Hematopoietic multipotent progenitor cell (in vitro differentiated cells): ENCODE measurements around the gene CENPE. TPM values are rescaled to one million over a fixed set of nuclear protein-coding genes. Genes with fewer than 3 reads are reported as not detected.
"Not testable (repeated sequence)": the region's sequence is repeated elsewhere in the genome, so short reads cannot be mapped to it uniquely, and the experiment has no call there.

Experiments used
- DNase-seq, 3 donors: peaks; one replicate each; pipeline ENCODE4 v3.0.0-alpha.2; 2011 to 2015; ENCODE audit warnings: low read depth in 2 of 3, low spot score in 2 of 3
- total RNA-seq: library from RNA; depleted of rRNA; stranded (reverse); fragments of >200 nt; gene quantifications from one replicate; pipeline ENCODE4 v1.2.3, GENCODE V29; 2012

The CENPE gene, protein sequence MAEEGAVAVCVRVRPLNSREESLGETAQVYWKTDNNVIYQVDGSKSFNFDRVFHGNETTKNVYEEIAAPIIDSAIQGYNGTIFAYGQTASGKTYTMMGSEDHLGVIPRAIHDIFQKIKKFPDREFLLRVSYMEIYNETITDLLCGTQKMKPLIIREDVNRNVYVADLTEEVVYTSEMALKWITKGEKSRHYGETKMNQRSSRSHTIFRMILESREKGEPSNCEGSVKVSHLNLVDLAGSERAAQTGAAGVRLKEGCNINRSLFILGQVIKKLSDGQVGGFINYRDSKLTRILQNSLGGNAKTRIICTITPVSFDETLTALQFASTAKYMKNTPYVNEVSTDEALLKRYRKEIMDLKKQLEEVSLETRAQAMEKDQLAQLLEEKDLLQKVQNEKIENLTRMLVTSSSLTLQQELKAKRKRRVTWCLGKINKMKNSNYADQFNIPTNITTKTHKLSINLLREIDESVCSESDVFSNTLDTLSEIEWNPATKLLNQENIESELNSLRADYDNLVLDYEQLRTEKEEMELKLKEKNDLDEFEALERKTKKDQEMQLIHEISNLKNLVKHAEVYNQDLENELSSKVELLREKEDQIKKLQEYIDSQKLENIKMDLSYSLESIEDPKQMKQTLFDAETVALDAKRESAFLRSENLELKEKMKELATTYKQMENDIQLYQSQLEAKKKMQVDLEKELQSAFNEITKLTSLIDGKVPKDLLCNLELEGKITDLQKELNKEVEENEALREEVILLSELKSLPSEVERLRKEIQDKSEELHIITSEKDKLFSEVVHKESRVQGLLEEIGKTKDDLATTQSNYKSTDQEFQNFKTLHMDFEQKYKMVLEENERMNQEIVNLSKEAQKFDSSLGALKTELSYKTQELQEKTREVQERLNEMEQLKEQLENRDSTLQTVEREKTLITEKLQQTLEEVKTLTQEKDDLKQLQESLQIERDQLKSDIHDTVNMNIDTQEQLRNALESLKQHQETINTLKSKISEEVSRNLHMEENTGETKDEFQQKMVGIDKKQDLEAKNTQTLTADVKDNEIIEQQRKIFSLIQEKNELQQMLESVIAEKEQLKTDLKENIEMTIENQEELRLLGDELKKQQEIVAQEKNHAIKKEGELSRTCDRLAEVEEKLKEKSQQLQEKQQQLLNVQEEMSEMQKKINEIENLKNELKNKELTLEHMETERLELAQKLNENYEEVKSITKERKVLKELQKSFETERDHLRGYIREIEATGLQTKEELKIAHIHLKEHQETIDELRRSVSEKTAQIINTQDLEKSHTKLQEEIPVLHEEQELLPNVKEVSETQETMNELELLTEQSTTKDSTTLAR (N-terminal part only)
- total RNA-seq, result 1.3 TPM

DNA sequence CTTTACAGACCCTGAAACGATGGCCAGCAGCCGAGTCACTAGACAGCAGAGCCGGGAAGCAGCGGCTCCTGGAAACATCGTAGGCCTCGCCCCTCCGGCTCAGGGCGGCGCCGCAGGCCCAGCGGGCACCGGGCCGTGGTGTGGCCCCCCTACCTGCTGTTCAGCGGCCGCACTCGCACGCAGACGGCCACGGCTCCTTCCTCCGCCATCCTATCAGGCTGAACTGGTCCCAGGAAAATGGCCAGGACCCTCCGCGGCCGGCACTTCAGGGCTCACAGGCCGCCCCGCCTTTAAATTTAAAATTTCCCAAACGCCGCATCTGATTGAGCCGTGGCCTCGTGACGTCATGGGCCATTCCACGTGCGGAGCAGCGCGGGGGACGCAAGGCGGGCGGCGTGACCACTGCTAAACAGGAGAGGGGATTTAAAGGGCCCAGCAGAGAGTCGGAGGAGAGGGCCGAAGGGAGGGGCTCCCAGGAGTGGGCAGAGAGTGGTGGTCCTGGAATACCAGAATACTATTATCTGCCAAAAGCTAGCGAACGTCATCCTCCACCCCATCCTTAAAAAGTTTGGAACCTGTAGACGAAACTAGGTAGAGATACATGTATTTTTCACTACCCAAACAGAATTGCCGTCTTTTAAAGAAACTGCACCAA lies at the start of gene CENPE:
CENPE (minus strand) TSS at position 233 of the 655 bp plus-strand sequence; CDS start at position 209, 24 bp downstream.
- peak; percentile 73 to 91 (median 87) for DNase-seq

DNA sequence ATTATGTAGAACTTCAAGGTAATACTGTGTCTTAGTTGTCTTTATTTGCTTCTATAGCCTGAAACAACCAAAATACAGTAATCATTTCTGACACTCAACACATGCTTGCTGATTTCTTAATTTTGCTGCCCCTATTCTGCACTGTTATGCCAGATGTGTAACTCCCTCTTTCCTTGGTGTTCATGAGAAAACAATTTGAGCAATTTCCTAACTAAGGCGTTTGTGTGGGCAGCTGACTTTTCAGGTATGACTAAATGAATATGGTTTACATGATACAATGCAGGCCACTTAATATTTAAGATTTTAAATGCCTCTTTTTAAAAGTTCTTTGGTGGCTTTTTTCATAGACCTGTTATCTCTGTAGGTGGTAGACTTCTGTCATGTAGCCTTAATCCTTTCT lies 46.1 kb upstream of the CENPE start:
- DNase-seq, result no peak

DNA sequence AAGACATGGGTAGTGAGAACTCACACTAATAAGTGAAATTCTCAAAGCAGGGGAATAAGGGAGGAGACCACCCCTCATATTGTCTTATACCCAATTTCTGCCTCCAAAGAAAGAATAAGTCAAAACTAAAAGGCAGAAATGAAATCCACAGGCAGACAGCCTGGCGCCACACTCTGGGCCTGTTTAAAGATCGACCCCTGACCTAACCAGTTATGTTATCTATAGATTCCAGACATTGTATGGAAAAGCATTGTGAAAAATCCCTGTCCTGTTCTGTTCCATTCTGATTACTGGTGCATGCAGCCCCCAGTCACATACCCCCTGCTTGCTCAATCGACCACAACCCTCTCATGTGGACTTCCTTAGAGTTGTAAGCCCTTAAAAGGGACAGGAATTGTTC lies 32.8 kb upstream of the CENPE start:
- not testable (repeated sequence) for DNase-seq

DNA sequence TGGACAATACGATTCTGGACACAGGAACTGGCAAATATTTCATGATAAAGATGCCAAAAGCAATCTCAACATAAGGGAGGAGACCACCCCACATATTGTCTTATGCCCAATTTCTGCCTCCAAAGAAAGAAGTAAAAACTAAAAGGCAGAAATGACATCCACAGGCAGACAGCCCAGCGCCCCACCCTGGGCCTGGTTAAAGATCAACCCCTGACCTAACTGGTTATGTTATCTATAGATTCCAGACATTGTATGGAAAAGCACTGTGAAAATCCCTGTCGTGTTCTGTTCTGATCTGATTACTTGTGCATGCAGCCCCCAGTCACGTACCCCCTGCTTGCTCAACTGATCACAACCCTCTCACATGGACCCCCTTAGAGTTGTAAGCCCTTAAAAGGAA lies 25.4 kb upstream of the CENPE start:
- not testable (repeated sequence) for DNase-seq

DNA sequence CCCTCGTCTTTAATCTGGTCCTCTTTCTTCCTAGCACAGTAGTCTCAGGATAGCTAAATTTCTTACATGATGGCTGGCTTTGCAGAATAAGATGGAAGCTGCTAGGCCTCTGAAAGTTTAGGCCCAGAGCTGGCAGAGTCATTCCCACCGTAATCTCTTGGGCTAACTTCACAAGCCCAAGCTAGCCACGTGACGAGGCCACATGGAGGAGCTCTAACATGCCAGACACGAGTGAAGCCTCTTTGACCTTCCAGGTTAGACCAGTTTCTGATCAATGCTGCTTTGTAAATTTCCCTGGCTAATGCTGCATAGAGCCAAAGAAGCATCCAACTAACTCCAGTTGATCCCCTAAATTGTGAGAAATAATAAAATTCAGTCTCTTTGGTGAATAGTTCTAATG lies 9.5 kb upstream of the CENPE start:
- no peak for DNase-seq

DNA sequence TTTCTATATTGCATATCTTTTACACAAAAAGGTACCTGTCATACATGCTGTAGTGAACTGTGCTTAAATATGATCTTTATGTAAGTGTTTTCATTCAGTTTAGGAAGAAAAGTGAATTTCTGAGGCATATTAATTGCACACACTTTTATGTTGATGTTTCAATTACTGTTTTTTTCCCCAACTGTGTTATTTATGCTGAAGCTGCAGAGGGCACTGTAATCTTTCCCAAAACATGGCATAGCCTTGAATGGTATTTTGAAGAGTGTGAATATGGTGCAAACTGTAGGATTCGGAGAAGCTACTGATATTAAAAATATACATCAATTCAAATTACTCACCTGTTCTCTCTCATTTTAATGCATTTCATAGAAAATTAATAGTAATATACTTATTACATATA lies 6.0 kb upstream of the CENPE start:
- DNase-seq, result no peak

DNA sequence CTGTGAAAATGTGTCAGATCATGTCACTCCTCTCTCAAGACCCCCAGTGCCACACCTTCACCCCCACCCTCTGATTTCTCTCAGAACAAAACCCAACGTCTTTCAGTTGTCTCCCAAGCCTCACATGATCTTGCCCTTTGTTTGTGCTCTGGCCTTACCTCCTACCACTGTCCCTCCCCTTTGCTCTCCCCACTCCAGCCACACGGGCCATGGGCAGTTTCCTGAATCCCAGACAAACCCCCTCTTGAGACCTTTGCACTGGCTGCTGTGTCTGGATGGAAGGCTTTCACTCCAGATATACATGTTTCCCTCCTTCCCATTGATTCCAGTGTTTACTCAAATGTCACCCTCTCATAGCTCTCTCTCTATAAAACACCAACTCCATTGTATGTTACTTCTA lies 3.6 kb upstream of the CENPE start:
- no peak for DNase-seq

DNA sequence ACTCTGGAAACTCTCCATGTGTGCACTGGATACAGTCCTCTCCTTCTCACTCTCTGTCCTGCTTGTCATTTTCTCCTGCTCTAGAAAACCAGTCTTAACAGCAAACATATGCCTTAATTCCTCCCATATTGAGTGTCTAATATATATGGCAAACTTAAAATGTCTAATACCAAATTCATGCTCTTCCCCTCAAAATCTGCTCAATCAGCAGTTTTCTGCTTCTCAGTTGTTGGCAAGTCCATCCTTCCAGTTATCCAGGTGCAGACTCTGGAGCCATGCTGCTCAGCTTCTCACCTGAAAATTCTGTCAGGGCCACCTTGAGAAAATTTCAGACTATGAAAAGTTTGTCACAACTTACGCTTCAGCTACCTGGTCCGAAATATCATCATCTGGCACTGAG lies 3.1 kb upstream of the CENPE start:
- no peak for DNase-seq

DNA sequence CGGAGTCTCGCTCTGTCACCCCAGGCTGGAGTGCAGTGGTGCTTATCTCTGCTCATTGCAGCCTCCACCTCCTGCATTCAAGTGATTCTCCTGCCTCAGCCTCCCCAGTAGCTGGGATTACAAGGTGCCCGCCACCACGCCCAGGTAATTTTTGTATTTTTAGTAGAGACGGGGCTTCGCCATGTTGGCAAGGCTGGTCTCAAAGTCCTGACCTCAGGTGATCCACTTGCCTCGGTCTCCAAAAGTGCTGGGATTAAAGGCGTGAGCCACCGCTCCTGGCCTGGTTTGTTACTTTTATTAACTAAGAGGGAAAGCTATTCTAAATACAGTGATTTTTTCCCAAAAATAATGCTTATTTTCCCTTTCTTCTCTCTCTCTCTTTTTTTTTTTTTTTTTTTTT lies 866 bp upstream of the CENPE start:
- DNase-seq, result no peak

DNA sequence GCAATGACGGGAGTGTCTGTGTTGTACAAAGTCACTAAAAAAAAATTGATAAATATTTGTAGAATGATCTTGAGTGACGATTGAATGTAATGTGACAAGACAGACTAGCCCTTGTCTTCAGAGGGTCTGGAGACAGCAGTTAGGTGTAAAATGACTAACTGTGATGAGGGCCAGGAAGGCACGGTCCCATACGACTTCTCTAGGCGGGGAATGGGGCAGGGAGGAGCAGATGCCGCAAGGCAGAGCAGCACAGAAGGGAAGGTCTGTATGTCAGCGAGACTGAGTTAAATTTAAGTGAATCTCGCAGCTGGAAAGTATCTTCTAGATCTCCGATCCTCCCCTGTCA lies 405 bp downstream of the CENPE start:
- DNase-seq, result no peak

DNA sequence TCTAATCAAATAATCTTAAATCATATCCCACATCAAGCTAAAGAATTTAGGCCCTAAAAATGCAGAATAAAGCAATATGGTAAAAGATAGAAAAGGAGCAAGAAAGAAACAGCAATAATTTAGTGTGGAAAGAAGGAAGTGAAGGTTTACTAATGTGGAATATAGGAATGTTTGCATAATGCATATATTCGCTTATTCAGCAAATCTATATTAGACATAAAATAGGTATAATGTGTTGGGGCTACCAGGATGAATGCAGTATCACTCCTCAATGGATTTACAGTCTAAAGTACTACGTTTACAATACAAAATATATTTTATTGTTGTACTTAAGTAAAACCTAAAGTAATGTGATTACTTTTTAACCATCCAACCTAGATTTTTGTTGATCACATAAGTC lies 4.7 kb downstream of the CENPE start:
- DNase-seq, result no peak

DNA sequence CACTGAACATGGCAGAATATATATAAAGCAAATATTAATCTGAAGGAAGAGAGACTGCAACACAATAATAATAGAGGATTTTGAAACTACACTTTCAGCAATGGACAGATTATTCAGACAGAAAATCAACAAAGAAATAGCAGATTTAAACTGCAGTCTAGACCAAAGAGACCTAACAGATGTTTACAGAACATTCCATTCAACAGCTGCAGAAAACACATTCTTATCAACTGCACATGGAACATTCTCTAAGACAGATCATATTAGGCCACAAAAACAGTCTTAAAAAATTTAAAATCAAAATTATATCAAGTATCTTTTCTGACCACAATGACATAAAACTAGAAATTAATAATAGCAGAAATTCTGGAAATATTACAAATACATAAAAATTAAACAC lies 27.1 kb downstream of the CENPE start:
- DNase-seq, result no peak

DNA sequence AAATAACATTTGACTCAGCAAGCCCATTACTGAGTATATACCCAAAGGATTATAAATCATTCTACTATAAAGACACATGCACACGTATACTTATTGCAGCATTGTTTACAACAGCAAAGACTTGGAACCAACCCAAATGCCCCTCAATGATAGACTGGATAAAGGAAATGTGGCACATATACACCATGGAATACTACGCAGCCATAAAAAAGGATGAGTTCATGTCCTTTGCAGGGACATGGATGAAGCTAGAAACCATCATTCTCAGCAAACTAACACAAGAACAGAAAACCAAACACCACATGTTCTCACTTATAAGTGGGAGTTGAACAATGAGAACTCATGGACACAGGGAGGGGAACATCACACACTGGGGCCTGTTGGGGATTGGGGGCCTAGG lies 28.4 kb downstream of the CENPE start:
- DNase-seq, result not testable (repeated sequence)

DNA sequence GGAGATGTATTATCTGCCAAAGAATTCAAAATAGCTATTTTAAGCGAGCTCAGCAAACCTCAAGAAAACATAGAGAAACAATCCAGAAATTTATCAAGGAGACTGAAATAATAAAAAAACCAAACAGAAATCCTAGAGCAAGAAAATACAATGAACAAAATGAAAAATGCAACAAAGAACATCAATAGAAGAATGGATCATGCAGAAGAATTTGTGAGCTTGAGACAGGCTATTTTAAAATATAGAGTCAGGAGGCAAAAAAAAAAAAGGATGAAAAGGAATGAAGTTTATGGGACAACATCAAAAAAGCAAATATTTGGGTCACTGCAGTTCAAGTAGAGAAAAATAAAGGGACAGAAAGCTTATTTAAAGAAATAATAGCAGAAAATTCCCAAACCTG lies 29.1 kb downstream of the CENPE start:
- DNase-seq, result no peak

DNA sequence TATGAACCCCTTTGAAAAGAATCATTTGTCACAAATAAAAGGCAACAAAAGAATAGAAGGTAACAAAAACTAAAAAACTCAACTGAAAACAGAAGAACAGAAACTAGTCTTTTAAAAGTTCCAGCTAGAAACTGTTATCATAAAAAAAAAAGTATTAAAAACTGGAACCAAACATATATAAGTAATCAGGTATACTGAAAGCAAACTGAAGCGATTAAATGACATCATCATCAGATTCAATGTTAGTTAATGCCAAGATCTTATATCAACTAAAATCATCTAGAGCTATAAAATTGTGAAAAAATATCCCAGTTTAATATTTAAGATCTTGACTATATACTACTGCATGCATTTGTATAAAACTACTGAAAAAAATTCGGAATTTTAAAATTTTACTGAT lies 36.0 kb downstream of the CENPE start:
- no peak for DNase-seq

DNA sequence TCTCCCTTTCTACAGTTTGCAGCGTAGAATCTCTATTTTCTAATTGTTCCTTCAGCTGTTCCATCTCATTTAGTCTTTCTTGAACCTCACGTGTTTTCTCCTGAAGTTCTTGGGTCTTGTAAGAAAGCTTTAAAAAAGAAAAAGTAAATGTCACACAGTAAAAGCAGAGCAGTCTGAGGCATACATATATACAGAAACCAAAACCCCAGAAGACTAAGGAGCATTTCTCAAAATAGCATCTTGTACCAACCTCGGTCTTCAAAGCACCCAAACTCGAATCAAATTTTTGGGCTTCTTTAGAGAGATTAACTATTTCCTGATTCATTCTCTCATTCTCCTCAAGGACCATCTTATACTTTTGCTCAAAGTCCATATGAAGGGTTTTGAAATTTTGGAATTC lies 39.4 kb downstream of the CENPE start:
- no peak for DNase-seq

DNA sequence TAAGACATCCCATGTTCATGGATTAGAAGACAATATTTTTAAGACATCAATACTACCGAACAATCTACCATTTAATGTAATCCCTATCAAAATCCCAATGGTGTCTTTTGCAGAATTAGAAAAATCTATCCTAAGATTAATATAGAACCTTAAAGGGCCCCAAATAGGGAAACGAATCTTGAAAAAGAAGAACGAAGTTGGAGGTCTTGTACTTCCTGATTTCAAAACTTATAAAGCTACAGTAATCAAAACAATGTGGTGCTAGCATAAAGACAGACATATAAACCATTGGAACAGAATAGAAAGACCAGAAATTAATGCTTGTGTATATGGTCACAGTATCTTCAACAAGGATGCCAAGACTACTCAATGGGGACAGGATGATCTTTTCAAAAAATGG lies 42.0 kb downstream of the CENPE start:
- no peak for DNase-seq

DNA sequence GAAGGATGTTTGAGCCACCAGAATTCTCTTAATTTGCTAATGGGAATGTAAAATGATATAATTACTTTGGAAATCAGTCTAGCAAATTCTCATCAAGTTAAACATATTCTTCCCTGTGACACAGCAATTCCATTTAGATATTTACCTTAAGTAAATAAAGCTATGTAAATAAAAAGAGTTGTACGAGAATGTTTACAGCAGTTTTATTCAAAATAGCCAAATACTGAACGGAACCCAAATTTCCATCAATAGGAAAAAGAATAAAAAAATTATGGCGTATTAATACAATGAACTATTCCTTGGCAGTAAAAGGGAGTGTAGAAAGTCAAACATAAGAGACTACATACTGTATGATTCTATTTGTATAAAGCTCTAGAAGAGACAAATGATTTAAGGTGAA lies 45.8 kb downstream of the CENPE start:
- DNase-seq, result no peak

DNA sequence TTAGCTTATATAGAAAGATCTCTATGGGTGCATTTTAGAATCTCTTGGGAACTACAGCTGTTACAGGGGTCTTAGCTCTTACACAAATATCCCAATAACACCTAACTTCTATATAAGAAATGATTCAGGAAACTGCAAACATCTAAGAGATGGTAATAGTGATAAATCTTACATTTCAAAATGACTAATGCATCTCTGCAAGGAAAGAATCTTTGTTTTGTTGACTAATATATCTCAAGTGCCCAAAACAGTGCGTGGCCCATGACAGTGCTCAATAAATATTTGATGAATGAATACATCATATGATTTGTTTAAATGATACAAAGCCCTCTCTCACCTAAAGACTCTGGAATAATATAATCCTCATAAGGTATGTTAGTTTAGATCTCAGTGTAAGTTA lies 47.5 kb downstream of the CENPE start:
- no peak for DNase-seq

DNA sequence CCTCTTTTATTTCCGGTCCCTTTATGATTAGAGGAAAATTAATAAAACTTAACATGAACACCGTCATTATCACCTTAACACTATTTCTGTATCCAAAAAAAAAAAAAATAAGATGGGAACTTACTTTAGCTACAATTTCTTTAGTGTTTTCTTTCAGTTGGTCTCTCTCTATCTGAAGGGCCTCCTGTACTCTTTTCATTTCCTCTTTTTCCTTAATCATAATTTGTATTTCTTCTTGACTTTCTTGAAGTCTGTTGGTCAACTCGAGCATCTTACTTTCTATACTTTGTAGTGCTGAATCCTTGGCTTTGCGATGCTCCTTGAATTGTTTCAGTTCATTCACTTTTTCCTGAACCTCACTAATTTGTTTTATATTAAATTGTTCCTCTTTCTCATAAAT lies 53.2 kb downstream of the CENPE start:
- DNase-seq, result no peak

DNA sequence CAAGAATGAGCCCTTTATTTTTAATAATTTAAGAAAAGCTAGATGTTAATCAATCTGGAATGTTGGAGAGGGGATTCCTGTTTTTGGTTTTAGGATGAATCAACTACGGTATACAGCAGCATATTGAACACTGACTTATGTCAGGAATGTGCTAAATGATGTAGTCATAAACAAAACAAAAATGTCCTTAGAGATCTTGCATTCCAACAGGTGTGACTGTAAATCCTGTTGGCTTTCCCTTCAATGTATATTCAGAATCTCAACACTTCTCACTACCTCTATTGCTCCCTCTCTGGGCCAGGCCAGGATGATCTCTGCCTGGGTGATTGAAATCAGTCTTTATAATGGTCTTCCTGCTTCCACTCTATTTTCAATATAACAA lies 60.7 kb downstream of the CENPE start:
- DNase-seq, result no peak
